ENCODE results near the gene RPUSD1.

DNA sequence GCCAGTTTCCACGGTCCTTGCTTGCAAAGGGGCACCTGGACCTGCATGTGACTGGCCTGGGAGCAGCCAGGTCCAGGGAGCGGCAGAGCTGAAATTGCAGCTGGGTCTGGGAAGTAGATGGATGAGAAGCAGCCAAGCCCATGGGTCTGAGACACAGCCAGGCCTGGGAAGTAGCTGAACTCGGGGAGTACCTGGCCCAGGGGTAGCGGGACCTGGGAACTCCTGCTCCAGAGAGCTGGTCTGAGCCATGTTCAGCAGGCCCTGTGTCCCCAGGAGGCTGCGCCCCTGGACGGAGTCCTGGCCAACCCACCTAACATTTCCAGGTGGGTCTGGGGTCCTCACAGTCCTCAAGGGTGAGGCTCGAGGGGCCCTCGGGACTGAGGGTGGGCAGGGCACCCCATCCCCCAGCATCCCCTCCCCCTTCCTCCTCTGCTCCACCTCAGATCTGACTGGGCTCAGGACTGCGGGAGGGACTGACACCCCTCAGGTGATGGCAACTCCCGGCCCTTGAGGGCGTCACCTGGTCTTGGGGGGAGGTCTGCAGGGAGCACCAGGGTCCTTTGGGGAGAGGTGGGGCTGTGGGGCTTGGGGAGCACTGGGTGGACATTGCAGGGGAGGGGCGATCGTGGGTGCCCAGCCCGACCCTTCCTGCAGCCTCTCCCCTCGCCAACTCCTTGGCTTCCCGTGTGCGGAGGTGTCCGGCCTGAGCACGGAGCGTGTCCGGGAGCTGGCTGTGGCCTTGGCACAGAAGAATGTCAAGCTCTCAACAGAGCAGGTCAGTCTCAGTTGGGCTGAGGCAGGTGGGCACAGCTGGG lies 24.6 kb downstream of the RPUSD1 start:
- no peak for TF ChIP-seq POLR2AphosphoS5 (IDR thresholded peaks at IDR 0.05)
- TF ChIP-seq, protein P1, sequence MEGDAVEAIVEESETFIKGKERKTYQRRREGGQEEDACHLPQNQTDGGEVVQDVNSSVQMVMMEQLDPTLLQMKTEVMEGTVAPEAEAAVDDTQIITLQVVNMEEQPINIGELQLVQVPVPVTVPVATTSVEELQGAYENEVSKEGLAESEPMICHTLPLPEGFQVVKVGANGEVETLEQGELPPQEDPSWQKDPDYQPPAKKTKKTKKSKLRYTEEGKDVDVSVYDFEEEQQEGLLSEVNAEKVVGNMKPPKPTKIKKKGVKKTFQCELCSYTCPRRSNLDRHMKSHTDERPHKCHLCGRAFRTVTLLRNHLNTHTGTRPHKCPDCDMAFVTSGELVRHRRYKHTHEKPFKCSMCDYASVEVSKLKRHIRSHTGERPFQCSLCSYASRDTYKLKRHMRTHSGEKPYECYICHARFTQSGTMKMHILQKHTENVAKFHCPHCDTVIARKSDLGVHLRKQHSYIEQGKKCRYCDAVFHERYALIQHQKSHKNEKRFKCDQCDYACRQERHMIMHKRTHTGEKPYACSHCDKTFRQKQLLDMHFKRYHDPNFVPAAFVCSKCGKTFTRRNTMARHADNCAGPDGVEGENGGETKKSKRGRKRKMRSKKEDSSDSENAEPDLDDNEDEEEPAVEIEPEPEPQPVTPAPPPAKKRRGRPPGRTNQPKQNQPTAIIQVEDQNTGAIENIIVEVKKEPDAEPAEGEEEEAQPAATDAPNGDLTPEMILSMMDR (IDR thresholded peaks at IDR 0.05): no peak

Measured in sigmoid colon (tissue), 4 donors.